ENCODE measurements around the gene PLA2G4A.

Gene PLA2G4A

DNA sequence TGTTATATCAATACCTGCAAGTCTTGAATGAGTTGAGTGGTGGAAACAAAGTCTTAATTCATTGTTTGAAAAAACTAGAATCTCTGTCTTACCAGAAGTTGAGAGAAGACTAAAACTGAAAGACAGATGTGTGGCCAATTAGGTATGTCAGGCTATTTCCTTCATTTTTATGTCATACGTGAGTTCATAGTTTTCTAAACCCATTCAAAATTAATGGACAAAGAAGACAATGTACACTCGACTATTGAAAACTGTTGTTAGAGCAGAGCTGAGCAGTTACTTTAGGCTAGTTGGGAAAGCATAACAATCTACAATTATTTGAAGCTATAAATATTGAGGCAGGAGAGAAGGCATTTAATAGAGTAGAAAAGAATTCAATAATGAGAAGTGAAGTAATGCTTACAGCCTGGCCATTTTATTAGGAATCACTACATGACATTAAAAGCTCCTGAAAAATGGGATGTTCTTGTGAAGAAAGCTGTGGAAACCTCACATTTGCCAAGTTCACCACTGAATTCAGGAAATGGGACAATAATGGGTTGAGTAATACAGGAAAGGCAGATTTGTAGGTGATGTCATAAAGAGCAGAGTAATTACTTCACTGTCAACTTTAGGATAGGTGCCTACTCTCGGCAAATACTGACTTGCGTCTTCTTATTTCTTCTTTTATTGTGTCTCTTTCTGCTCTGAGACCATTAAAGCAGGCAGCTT, 204.4 kb downstream of the PLA2G4A start:
- DNase-seq, result no peak

- no peak for DNase-seq
Measured at GRCh38 chr1:187033693-187034390, 205.1 kb downstream of the PLA2G4A start.

DNA sequence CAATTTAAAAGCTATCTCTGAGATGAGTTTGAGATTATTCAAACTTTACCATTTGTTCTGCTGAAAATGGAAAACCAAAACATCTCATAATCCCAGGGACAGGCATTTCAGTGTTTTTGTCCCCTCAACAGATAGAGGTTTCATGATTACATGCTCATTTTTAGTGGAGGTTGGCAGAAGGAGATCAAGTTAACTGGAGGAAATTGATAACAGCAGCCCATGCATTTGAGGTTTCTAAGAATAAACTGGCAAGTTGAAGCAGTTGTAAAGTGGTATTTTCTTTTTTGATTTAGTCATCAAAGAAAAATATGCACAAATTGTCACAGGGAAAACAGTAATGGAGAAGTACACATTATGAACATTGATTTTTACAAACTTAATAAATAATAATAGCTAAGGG, 205.8 kb downstream of the PLA2G4A start:
- DNase-seq, result no peak

GRCh38 chr1:187037973-187038553, 209.3 kb downstream of the PLA2G4A start:
- DNase-seq, result no peak
